HCT116 (cell line): Measurements from ENCODE around the gene SPTB. TPM values are rescaled to one million over a fixed set of nuclear protein-coding genes. Genes with fewer than 3 reads are reported as not detected.

ENCODE experiments used
- ATAC-seq: fragments of 200-7000 bp; cut with Tn5 transposase; 2 replicates; pipeline ENCODE4 v1.9.1; 2020; ENCODE audit warnings: mild to moderate bottlenecking, moderate library complexity
- BruUV-seq: library from RNA; stranded (reverse); fragments of 400-500 nt; replicated peaks from 2 replicates; lab custom pipeline; 2021; lab: Mats Ljungman, UMichigan
- CTCF ChIA-PET: fragments of 300-600 bp; sonication (Branson Sonifier 250); formaldehyde crosslinking; loops from one replicate; lab custom pipeline; 2021; ENCODE audit warnings: antibody characterized with exemption; lab: Charles Lee
- POLR2A ChIA-PET: fragments of 300-600, 350-600 bp; sonication (Branson Sonifier 250); formaldehyde crosslinking; loops from one replicate; lab custom pipeline; 2021; ENCODE audit warnings: antibody characterized with exemption; lab: Charles Lee
- RAD21 ChIA-PET, 2 experiments: fragments of 300-600 bp; sonication (Branson Sonifier 250); formaldehyde crosslinking; loops; one replicate each; lab custom pipeline; 2023; ENCODE audit warnings: low total read pairs in 2 of 2; ENCODE audit not compliant: uncharacterized antibody in 2 of 2, unreplicated experiment in 2 of 2, low non-redundant PET in 1 of 2; lab: Charles Lee
- DNase-seq: peaks from one replicate; pipeline ENCODE4 v3.0.0-alpha.2; 2010; ENCODE audit warnings: low read depth, low spot score
- H2AFZ ChIP-seq: fragments of 200-600 bp; shearing (Covaris generic), sonication (generic); 2 replicates; pipeline ENCODE4 v1.6.1; 2017; ENCODE audit warnings: low read depth, mixed run types, mixed read lengths, antibody characterized with exemption, low read length; ENCODE audit not compliant: poor library complexity, severe bottlenecking
- H3K27ac ChIP-seq: 2 replicates; pipeline ENCODE4 v1.5.1; 2012; ENCODE audit warnings: low read depth, low read length
- H3K27me3 ChIP-seq: fragments of 200-600 bp; sonication (generic); 2 replicates; pipeline ENCODE4 v1.6.1; 2016; ENCODE audit warnings: mixed run types, low read length, mixed read lengths; ENCODE audit not compliant: insufficient read depth
- H3K36me3 ChIP-seq, 2 experiments: fragments of 200-500 bp in 1 of 2; fragments of 200-600 bp in 1 of 2; sonication (Bioruptor generic) in 1 of 2; sonication (generic) in 1 of 2; 2 replicates each; pipeline versions ENCODE4 v1.5.1 to v1.6.1; 2014 to 2016; ENCODE audit warnings: low read length in 2 of 2, inconsistent platforms in 1 of 2, mixed read lengths in 1 of 2, mixed run types in 1 of 2; ENCODE audit not compliant: insufficient read depth in 2 of 2, control insufficient read depth in 1 of 2
- H3K4me1 ChIP-seq, 2 experiments: fragments of 200-600 bp in 1 of 2; sonication (generic) in 1 of 2; 2 replicates each; pipeline versions ENCODE4 v1.5.1 to v1.6.1; 2012 to 2017; ENCODE audit warnings: low read length in 2 of 2, inconsistent platforms in 1 of 2, mild to moderate bottlenecking in 1 of 2, mixed read lengths in 1 of 2, mixed run types in 1 of 2, moderate library complexity in 1 of 2; ENCODE audit not compliant: insufficient read depth in 2 of 2, control insufficient read depth in 1 of 2
- H3K4me2 ChIP-seq: fragments of 200-600 bp; sonication (generic); 2 replicates; pipeline ENCODE4 v1.6.1; 2017; ENCODE audit warnings: mixed run types, low read length, mixed read lengths
- H3K4me3 ChIP-seq, 2 experiments: fragments of 200-600 bp in 1 of 2; sonication (generic) in 1 of 2; replicated peaks in 1 of 2; 2 replicates each; pipeline ENCODE4 v1.5.1; 2011 to 2016; ENCODE audit warnings: low read length in 2 of 2, control low read depth in 1 of 2, low read depth in 1 of 2, mild to moderate bottlenecking in 1 of 2, mixed read lengths in 1 of 2, mixed run types in 1 of 2
- H3K79me2 ChIP-seq: fragments of 200-600 bp; sonication (generic); 2 replicates; pipeline ENCODE4 v1.6.1; 2017; ENCODE audit warnings: mild to moderate bottlenecking, mixed run types, low read length, moderate library complexity, mixed read lengths; ENCODE audit not compliant: insufficient read depth
- H3K9ac ChIP-seq: fragments of 200-600 bp; sonication (generic); 2 replicates; pipeline ENCODE4 v1.6.1; 2016; ENCODE audit warnings: low read length, mixed read lengths
- H3K9me2 ChIP-seq: fragments of 200-600 bp; sonication (generic), shearing (Covaris generic); 2 replicates; pipeline ENCODE4 v1.6.1; 2017; ENCODE audit warnings: mixed run types, mild to moderate bottlenecking, moderate library complexity; ENCODE audit not compliant: insufficient read depth
- H3K9me3 ChIP-seq, 2 experiments: fragments of 200-500 bp in 1 of 2; fragments of 200-600 bp in 1 of 2; sonication (Bioruptor generic) in 1 of 2; sonication (generic) in 1 of 2; 2 replicates each; pipeline ENCODE4 v1.6.1; 2014 to 2017; ENCODE audit warnings: low read length in 2 of 2, mixed read lengths in 2 of 2, inconsistent platforms in 1 of 2, low read depth in 1 of 2, mild to moderate bottlenecking in 1 of 2, mixed run types in 1 of 2, moderate library complexity in 1 of 2; ENCODE audit not compliant: control insufficient read depth in 1 of 2, insufficient read depth in 1 of 2
- H4K20me1 ChIP-seq: fragments of 200-600 bp; sonication (generic), shearing (Covaris generic); 2 replicates; pipeline ENCODE4 v1.6.1; 2017; ENCODE audit warnings: mixed run types, mild to moderate bottlenecking, moderate library complexity; ENCODE audit not compliant: insufficient read depth
- CEBPB ChIP-seq: IDR thresholded peaks from 2 replicates; pipeline ENCODE4 v1.6.1; 2012; ENCODE audit warnings: low read depth
- ELF1 ChIP-seq: IDR thresholded peaks from 2 replicates; pipeline ENCODE4 v1.6.1; 2012; ENCODE audit warnings: low read depth, borderline replicate concordance
- EZH2phosphoT487 ChIP-seq: fragments of 200-600 bp; IDR thresholded peaks from 2 replicates; pipeline ENCODE4 v1.6.1; 2018; ENCODE audit warnings: antibody characterized with exemption, borderline replicate concordance
- JUND ChIP-seq: IDR thresholded peaks from 2 replicates; pipeline ENCODE4 v1.6.1; 2012
- POLR2AphosphoS5 ChIP-seq: IDR thresholded peaks from 2 replicates; pipeline ENCODE4 v1.6.1; 2011; ENCODE audit warnings: mild to moderate bottlenecking, low read depth, low read length, moderate library complexity
- SP1 ChIP-seq: IDR thresholded peaks from 2 replicates; pipeline ENCODE4 v1.6.1; 2012; ENCODE audit warnings: low read depth
- SRF ChIP-seq: IDR thresholded peaks from 2 replicates; pipeline ENCODE4 v1.6.1; 2012; ENCODE audit warnings: low read depth
- YY1 ChIP-seq: IDR thresholded peaks from 2 replicates; pipeline ENCODE4 v1.6.1; 2011; ENCODE audit warnings: low read length, low read depth, moderate library complexity, mild to moderate bottlenecking; ENCODE audit not compliant: insufficient replicate concordance; ENCODE audit errors: extremely low read depth
- ZFX ChIP-seq: fragments of 450-650 bp; IDR thresholded peaks from 2 replicates; pipeline ENCODE4 v1.6.1; 2017
- ZNF274 ChIP-seq: fragments of 200-500 bp; sonication (Bioruptor generic); IDR thresholded peaks from 2 replicates; pipeline ENCODE4 v1.6.1; 2014; ENCODE audit warnings: mild to moderate bottlenecking, low read depth, low read length, inconsistent platforms
- intact Hi-C: fragments of 100-400 bp; cut with micrococcal nuclease; formaldehyde crosslinking; loops from 2 replicates; pipeline ENCODE4 v1.10.0; 2022
- total RNA-seq: library from RNA; stranded (reverse); gene quantifications from one replicate; pipeline ENCODE4 v1.2.1, GENCODE V29; 2021; ENCODE audit not compliant: unreplicated experiment
- TF ChIP-seq, protein P1 (sequence below), 3 experiments: fragments of 200-600 bp in 1 of 3; sonication (generic) in 1 of 3; IDR thresholded peaks in 2 of 3; conservative IDR thresholded peaks in 1 of 3; 2 replicates each; pipeline ENCODE4 v1.5.1; 2012 to 2017; ENCODE audit warnings: low read depth in 2 of 3, low read length in 2 of 3, antibody characterized with exemption in 1 of 3, borderline replicate concordance in 1 of 3, control low read depth in 1 of 3, mild to moderate bottlenecking in 1 of 3, mixed read lengths in 1 of 3, mixed run types in 1 of 3, moderate library complexity in 1 of 3; ENCODE audit not compliant: insufficient read depth in 1 of 3
- TF ChIP-seq, protein P2 (sequence below): IDR thresholded peaks from 2 replicates; pipeline ENCODE4 v1.6.1; 2012
- TF ChIP-seq, protein P3 (sequence below): IDR thresholded peaks from 2 replicates; pipeline ENCODE4 v1.6.1; 2012; ENCODE audit warnings: low read depth

Gene SPTB
- total RNA-seq, 1 experiment from 2014 or later = 4.2 TPM

DNA sequence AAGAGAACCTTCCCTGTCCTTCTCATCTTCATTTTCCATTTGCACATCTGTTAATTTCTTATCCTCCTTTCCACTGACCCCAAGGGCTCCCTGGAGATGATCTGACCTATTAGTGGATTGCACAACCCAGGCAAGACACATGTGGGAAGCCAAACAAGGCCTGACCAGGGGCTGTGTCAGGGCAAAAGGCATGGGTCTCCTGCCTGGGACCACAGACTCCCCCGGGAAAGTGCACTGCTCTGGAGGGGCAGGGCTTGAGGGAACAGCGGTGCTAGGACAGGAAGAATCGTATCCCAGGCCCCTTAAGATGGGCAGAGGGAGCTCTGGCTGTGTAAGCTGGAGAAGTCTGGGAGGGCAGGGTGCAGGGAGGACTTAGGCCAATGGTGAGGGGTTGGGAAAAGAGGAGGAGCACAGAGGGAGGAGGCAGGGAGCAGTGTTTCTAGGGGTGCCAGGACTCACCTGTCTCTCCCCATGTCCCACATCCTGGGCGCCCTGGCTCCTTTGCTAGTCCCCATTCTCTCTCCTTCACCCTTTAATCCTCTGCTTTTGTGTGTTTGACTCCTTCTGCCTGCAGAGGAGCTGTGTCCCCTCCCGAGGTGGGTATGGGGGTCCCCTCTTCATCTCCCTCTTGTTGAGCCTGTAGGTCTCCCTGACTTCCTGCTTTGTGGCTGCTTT is 150.2 kb downstream of the SPTB start:
- DNase-seq (no peak), ATAC-seq (no peak)
- Histone ChIP-seq H3K9me3 (no peaks in the 10 kb centered on the region), H3K27ac (no peak overlapping the region), H4K20me1 (peaks cover 4% of the 10 kb centered on the region; the same call in 1 of the 2 replicates), H3K4me2 (no peak overlapping the region), H3K9me2 (no peaks in the 10 kb centered on the region), H3K9ac (no peak overlapping the region), H3K4me1 (peaks cover 26 to 27% of the 10 kb centered on the region in 2 experiments), H3K79me2 (peaks cover 42% of the 10 kb centered on the region), H3K4me3 (no peak overlapping the region), H2AFZ (no peak overlapping the region), H3K36me3 (peaks cover 31 to 32% of the 10 kb centered on the region in 2 experiments; a peak in 3 of 4 replicates), H3K27me3 (no peaks in the 10 kb centered on the region)
- TF ChIP-seq JUND = no peak
- TF ChIP-seq EZH2phosphoT487 = no peak
- no peak for TF ChIP-seq YY1
- TF ChIP-seq, protein P1, sequence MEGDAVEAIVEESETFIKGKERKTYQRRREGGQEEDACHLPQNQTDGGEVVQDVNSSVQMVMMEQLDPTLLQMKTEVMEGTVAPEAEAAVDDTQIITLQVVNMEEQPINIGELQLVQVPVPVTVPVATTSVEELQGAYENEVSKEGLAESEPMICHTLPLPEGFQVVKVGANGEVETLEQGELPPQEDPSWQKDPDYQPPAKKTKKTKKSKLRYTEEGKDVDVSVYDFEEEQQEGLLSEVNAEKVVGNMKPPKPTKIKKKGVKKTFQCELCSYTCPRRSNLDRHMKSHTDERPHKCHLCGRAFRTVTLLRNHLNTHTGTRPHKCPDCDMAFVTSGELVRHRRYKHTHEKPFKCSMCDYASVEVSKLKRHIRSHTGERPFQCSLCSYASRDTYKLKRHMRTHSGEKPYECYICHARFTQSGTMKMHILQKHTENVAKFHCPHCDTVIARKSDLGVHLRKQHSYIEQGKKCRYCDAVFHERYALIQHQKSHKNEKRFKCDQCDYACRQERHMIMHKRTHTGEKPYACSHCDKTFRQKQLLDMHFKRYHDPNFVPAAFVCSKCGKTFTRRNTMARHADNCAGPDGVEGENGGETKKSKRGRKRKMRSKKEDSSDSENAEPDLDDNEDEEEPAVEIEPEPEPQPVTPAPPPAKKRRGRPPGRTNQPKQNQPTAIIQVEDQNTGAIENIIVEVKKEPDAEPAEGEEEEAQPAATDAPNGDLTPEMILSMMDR (IDR thresholded peaks at IDR 0.05 in 2 of 3, conservative IDR thresholded peaks at IDR 0.05 in 1 of 3; ENCODE audit: borderline replicate concordance in 1 of 3, insufficient read depth in 1 of 3, low read depth in 2 of 3, low read length in 2 of 3) = no peak
- TF ChIP-seq POLR2AphosphoS5 = no peak
- TF ChIP-seq, protein P2, sequence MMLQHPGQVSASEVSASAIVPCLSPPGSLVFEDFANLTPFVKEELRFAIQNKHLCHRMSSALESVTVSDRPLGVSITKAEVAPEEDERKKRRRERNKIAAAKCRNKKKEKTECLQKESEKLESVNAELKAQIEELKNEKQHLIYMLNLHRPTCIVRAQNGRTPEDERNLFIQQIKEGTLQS = no peak
- no peak for TF ChIP-seq SP1
- no peak for TF ChIP-seq ZNF274
- no peak for TF ChIP-seq ELF1
- TF ChIP-seq, protein P3, sequence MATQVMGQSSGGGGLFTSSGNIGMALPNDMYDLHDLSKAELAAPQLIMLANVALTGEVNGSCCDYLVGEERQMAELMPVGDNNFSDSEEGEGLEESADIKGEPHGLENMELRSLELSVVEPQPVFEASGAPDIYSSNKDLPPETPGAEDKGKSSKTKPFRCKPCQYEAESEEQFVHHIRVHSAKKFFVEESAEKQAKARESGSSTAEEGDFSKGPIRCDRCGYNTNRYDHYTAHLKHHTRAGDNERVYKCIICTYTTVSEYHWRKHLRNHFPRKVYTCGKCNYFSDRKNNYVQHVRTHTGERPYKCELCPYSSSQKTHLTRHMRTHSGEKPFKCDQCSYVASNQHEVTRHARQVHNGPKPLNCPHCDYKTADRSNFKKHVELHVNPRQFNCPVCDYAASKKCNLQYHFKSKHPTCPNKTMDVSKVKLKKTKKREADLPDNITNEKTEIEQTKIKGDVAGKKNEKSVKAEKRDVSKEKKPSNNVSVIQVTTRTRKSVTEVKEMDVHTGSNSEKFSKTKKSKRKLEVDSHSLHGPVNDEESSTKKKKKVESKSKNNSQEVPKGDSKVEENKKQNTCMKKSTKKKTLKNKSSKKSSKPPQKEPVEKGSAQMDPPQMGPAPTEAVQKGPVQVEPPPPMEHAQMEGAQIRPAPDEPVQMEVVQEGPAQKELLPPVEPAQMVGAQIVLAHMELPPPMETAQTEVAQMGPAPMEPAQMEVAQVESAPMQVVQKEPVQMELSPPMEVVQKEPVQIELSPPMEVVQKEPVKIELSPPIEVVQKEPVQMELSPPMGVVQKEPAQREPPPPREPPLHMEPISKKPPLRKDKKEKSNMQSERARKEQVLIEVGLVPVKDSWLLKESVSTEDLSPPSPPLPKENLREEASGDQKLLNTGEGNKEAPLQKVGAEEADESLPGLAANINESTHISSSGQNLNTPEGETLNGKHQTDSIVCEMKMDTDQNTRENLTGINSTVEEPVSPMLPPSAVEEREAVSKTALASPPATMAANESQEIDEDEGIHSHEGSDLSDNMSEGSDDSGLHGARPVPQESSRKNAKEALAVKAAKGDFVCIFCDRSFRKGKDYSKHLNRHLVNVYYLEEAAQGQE = no peak
- TF ChIP-seq SRF = no peak
- TF ChIP-seq ZFX = no peak
- TF ChIP-seq CEBPB = no peak
- intact Hi-C loops = no loop called here
- POLR2A ChIA-PET = no interaction called here
- no TSS peak for BruUV-seq
- CTCF ChIA-PET = no interaction called here
- RAD21 ChIA-PET = no interaction called here
